Ishikawa (cell line): ENCODE results near the gene PCDH19.

Source experiments
- EGR1 ChIP-seq: IDR thresholded peaks from 2 replicates; pipeline ENCODE4 v1.6.1; 2012
- EP300 ChIP-seq: IDR thresholded peaks from 2 replicates; pipeline ENCODE4 v1.6.1; 2012; ENCODE audit warnings: borderline replicate concordance
- NFIC ChIP-seq: IDR thresholded peaks from 2 replicates; pipeline ENCODE4 v1.6.1; 2012
- RAD21 ChIP-seq: IDR thresholded peaks from 2 replicates; pipeline ENCODE4 v1.6.1; 2012; ENCODE audit warnings: low read depth
- TCF12 ChIP-seq: IDR thresholded peaks from 2 replicates; pipeline ENCODE4 v1.6.1; 2012; ENCODE audit warnings: low read depth
- ZBTB7A ChIP-seq: IDR thresholded peaks from 2 replicates; pipeline ENCODE4 v1.6.1; 2012; ENCODE audit warnings: low read depth
- TF ChIP-seq, protein P1 (sequence below): IDR thresholded peaks from 2 replicates; pipeline ENCODE4 v1.6.1; 2012
- TF ChIP-seq, protein P2 (sequence below): IDR thresholded peaks from 2 replicates; pipeline ENCODE4 v1.6.1; 2012

DNA sequence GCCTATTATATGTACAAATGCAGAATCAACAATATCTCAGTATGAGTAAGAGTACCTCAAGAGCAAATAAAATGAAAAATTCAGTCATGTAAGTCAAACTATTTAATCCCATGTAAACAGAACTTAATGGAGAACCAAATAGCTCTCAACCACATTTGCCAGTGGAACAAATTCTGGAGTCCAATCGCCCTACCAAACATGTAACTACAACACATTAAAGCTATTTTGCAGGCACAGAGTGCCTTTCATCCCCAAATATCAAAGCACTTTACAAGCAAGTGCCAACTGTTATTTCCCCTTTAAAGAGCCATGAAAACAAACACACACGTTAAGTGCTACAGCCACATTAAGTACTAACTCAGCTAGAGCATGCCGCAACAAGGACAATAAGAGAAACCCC is 51.3 kb downstream of the PCDH19 start:
- no peak for TF ChIP-seq EP300
- TF ChIP-seq ZBTB7A: no peak
- TF ChIP-seq EGR1: no peak
- no peak for TF ChIP-seq NFIC
- no peak for TF ChIP-seq TCF12
- no peak for TF ChIP-seq RAD21
- TF ChIP-seq, protein P1, sequence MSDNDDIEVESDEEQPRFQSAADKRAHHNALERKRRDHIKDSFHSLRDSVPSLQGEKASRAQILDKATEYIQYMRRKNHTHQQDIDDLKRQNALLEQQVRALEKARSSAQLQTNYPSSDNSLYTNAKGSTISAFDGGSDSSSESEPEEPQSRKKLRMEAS: no peak
- TF ChIP-seq, protein P2, sequence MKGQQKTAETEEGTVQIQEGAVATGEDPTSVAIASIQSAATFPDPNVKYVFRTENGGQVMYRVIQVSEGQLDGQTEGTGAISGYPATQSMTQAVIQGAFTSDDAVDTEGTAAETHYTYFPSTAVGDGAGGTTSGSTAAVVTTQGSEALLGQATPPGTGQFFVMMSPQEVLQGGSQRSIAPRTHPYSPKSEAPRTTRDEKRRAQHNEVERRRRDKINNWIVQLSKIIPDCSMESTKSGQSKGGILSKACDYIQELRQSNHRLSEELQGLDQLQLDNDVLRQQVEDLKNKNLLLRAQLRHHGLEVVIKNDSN: no peak
